HepG2 (cell line): ENCODE data around the gene HMGN1. TPM values are rescaled to one million over a fixed set of nuclear protein-coding genes. Genes with fewer than 3 reads are reported as not detected.

Experiments
- ATAC-seq: fragments of 200-7000 bp; cut with Tn5 transposase; 3 replicates; pipeline ENCODE4 v1.9.1; 2020; ENCODE audit warnings: mild to moderate bottlenecking, moderate library complexity
- BruUV-seq: library from RNA; stranded (reverse); fragments of 400-500 nt; replicated peaks from 2 replicates; lab custom pipeline; 2021; lab: Mats Ljungman, UMichigan
- CTCF ChIA-PET: fragments of 300-600 bp; formaldehyde crosslinking; extraction: SDS; loops from one replicate; lab custom pipeline; 2021; ENCODE audit warnings: low total read pairs, inconsistent platforms, low intra/inter-chr PET ratio; lab: Yijun Ruan, JAX
- POLR2A ChIA-PET: fragments of 350-600 bp; sonication (Branson Sonifier 250); formaldehyde crosslinking; loops from one replicate; lab custom pipeline; 2020; ENCODE audit warnings: antibody characterized with exemption, inconsistent platforms; lab: Yijun Ruan, JAX
- DNase-seq: peaks from one replicate; pipeline ENCODE4 v3.0.0-alpha.2; 2015; ENCODE audit warnings: low spot score
- FAIRE-seq: peaks from 3 replicates; lab custom pipeline; 2011; peaks lifted over from hg19 to GRCh38; lab: Jason Lieb, UNC
- H2AFZ ChIP-seq: one replicate; pipeline ENCODE4 v1.6.1; 2011; ENCODE audit warnings: low read length, inconsistent platforms
- H3K27ac ChIP-seq: fragments of 300-600 bp; 3 replicates; pipeline ENCODE4 v1.8.0; 2011; ENCODE audit warnings: mixed run types, mild to moderate bottlenecking, mixed read lengths, low read length, inconsistent platforms; ENCODE audit not compliant: insufficient read depth; ENCODE audit errors: extremely low read length
- H3K27me3 ChIP-seq, 2 experiments: fragments of 200-600 bp in 1 of 2; 2 replicates in 1 of 2; 3 replicates in 1 of 2; pipeline versions ENCODE4 v1.6.0 to v1.8.0; 2011; ENCODE audit warnings: low read length in 2 of 2, mild to moderate bottlenecking in 2 of 2, moderate library complexity in 2 of 2, inconsistent platforms in 1 of 2; ENCODE audit not compliant: insufficient read depth in 2 of 2, control insufficient read depth in 1 of 2
- H3K36me3 ChIP-seq, 2 experiments: fragments of 200-600 bp in 1 of 2; replicated peaks in 1 of 2; 2 replicates in 1 of 2; 3 replicates in 1 of 2; pipeline versions ENCODE4 v1.5.1 to v1.8.0; 2011; ENCODE audit warnings: low read length in 2 of 2, inconsistent platforms in 1 of 2; ENCODE audit not compliant: insufficient read depth in 2 of 2, control insufficient read depth in 1 of 2
- H3K4me1 ChIP-seq: 2 replicates; pipeline ENCODE4 v1.5.1; 2012; ENCODE audit warnings: low read length, inconsistent platforms; ENCODE audit not compliant: insufficient read depth
- H3K4me2 ChIP-seq: 2 replicates; pipeline ENCODE4 v1.6.0; 2011; ENCODE audit warnings: low read depth, low read length, inconsistent platforms
- H3K4me3 ChIP-seq, 3 experiments: fragments of 200-600 bp in 1 of 3; sonication (generic), shearing (Covaris generic) in 1 of 3; replicated peaks in 1 of 3; 2 replicates each; pipeline ENCODE4 v1.5.1; 2011 to 2016; ENCODE audit warnings: low read length in 3 of 3, inconsistent platforms in 2 of 3, low read depth in 2 of 3, mild to moderate bottlenecking in 2 of 3, control low read depth in 1 of 3, mixed read lengths in 1 of 3; ENCODE audit not compliant: insufficient read depth in 1 of 3
- H3K79me2 ChIP-seq: one replicate; pipeline ENCODE4 v1.6.1; 2011; ENCODE audit warnings: low read length, inconsistent platforms; ENCODE audit not compliant: insufficient read depth
- H3K9ac ChIP-seq: 2 replicates; pipeline ENCODE4 v1.6.0; 2011; ENCODE audit warnings: mild to moderate bottlenecking, low read depth, low read length, inconsistent platforms; ENCODE audit not compliant: insufficient read depth
- H3K9me3 ChIP-seq: 2 replicates; pipeline ENCODE4 v1.5.1; 2012; ENCODE audit warnings: mild to moderate bottlenecking, low read length
- H4K20me1 ChIP-seq: 2 replicates; pipeline ENCODE4 v1.6.0; 2011; ENCODE audit warnings: inconsistent platforms, mild to moderate bottlenecking, low read length, moderate library complexity; ENCODE audit not compliant: insufficient read depth
- DMAP1 ChIP-seq: IDR thresholded peaks from 2 replicates; pipeline ENCODE4 v1.6.1; 2016
- KMT2B ChIP-seq: IDR thresholded peaks from 2 replicates; pipeline ENCODE4 v1.6.1; 2016; ENCODE audit warnings: missing genetic modification reagents, missing compliant biosample characterization
- PHF8 ChIP-seq: sonication (generic); formaldehyde crosslinking; IDR thresholded peaks from 2 replicates; pipeline ENCODE4 v1.5.0; 2020; ENCODE audit warnings: missing genetic modification reagents
- PRPF4 ChIP-seq: fragments of 200-400 bp; formaldehyde crosslinking; IDR thresholded peaks from 2 replicates; pipeline ENCODE4 v1.6.1; 2016; ENCODE audit warnings: low read length, low read depth; ENCODE audit not compliant: poor library complexity, severe bottlenecking
- RARA ChIP-seq: IDR thresholded peaks from 2 replicates; pipeline ENCODE4 v1.6.1; 2016; ENCODE audit warnings: missing genetic modification reagents, missing compliant biosample characterization
- RBFOX2 ChIP-seq: fragments of 200-400 bp; formaldehyde crosslinking; IDR thresholded peaks from 2 replicates; pipeline ENCODE4 v1.6.1; 2017; ENCODE audit warnings: low read depth, mild to moderate bottlenecking, low read length
- REL ChIP-seq: sonication (generic); formaldehyde crosslinking; conservative IDR thresholded peaks from 2 replicates; pipeline ENCODE4 v1.8.0; 2022; ENCODE audit warnings: mild to moderate bottlenecking, missing genetic modification reagents, moderate library complexity
- RFX1 ChIP-seq: fragments of 450-650 bp; IDR thresholded peaks from 2 replicates; pipeline ENCODE4 v1.6.1; 2017
- RFXAP ChIP-seq: sonication (generic); formaldehyde crosslinking; IDR thresholded peaks from 2 replicates; pipeline ENCODE4 v1.4.0; 2020; ENCODE audit warnings: missing genetic modification reagents, borderline replicate concordance
- RXRA ChIP-seq: sonication (generic); formaldehyde crosslinking; IDR thresholded peaks from 2 replicates; pipeline ENCODE4 v1.5.1; 2020; ENCODE audit warnings: missing genetic modification reagents
- SIX1 ChIP-seq: sonication (generic); formaldehyde crosslinking; IDR thresholded peaks from 2 replicates; pipeline ENCODE4 v1.4.0; 2020; ENCODE audit warnings: missing genetic modification reagents, borderline replicate concordance
- SNRNP70 ChIP-seq: fragments of 200-400 bp; formaldehyde crosslinking; IDR thresholded peaks from 2 replicates; pipeline ENCODE4 v1.6.1; 2017; ENCODE audit warnings: mild to moderate bottlenecking, low read depth, low read length, moderate library complexity
- SOX6 ChIP-seq, 2 experiments: fragments of 450-650 bp in 1 of 2; sonication (generic) in 1 of 2; formaldehyde crosslinking in 1 of 2; IDR thresholded peaks; 2 replicates each; pipeline versions ENCODE4 v1.4.0 to v1.6.1; 2017 to 2020; ENCODE audit warnings: antibody characterized with exemption in 1 of 2, mild to moderate bottlenecking in 1 of 2, missing genetic modification reagents in 1 of 2
- TBX2 ChIP-seq: sonication (generic); formaldehyde crosslinking; IDR thresholded peaks from 2 replicates; pipeline ENCODE4 v1.5.0; 2020; ENCODE audit warnings: missing genetic modification reagents, mild to moderate bottlenecking, borderline replicate concordance
- ZC3H13 ChIP-seq: sonication (generic); formaldehyde crosslinking; IDR thresholded peaks from 2 replicates; pipeline ENCODE4 v1.8.1; 2023; ENCODE audit warnings: mild to moderate bottlenecking, missing genetic modification reagents, moderate library complexity
- ZNF224 ChIP-seq: sonication (generic); formaldehyde crosslinking; IDR thresholded peaks from 2 replicates; pipeline ENCODE4 v1.5.0; 2020; ENCODE audit warnings: mild to moderate bottlenecking, missing genetic modification reagents
- ZNF547 ChIP-seq: sonication (generic); formaldehyde crosslinking; IDR thresholded peaks from 2 replicates; pipeline ENCODE4 v1.5.1; 2020; ENCODE audit warnings: mild to moderate bottlenecking, missing genetic modification reagents
- ZNF552 ChIP-seq: sonication (generic); formaldehyde crosslinking; IDR thresholded peaks from 2 replicates; pipeline ENCODE4 v1.9.0; 2022; ENCODE audit warnings: missing genetic modification reagents, mild to moderate bottlenecking, borderline replicate concordance
- ZNF746 ChIP-seq: sonication (generic); formaldehyde crosslinking; IDR thresholded peaks from 2 replicates; pipeline ENCODE4 v1.8.0; 2022; ENCODE audit warnings: mild to moderate bottlenecking, missing genetic modification reagents
- ZNF781 ChIP-seq: sonication (generic); formaldehyde crosslinking; IDR thresholded peaks from 2 replicates; pipeline ENCODE4 v1.5.1; 2020; ENCODE audit warnings: borderline replicate concordance, mild to moderate bottlenecking, missing genetic modification reagents; ENCODE audit errors: not compliant biosample characterization
- ZSCAN29 ChIP-seq: sonication (generic); formaldehyde crosslinking; conservative IDR thresholded peaks from 2 replicates; pipeline ENCODE4 v1.4.0; 2020; ENCODE audit warnings: mild to moderate bottlenecking, missing genetic modification reagents
- ZZZ3 ChIP-seq: sonication (generic); formaldehyde crosslinking; IDR thresholded peaks from 2 replicates; pipeline ENCODE4 v1.4.0; 2020; ENCODE audit warnings: missing genetic modification reagents, mild to moderate bottlenecking, borderline replicate concordance
- WGBS: methylation state at CpG from one replicate; pipeline ENCODE4 v1.1.6; 2017; ENCODE audit warnings: low lambda C conversion rate; 5-methylcytosine and 5-hydroxymethylcytosine counted together
- in situ Hi-C: cut with HindIII; loops from 2 replicates; pipeline ENCODE4 v1.10.0; 2017; ENCODE audit warnings: low pct_unique_long_range_greater_than_20kb; ENCODE audit not compliant: extremely low pct_ligation_motif_present
- intact Hi-C: fragments of 100-400 bp; cut with micrococcal nuclease; formaldehyde crosslinking; loops from one replicate; pipeline ENCODE4 v1.10.0; 2022; ENCODE audit not compliant: unreplicated experiment
- polyA plus RNA-seq, 8 experiments: library from polyadenylated mRNA; depleted of rRNA in 3 of 8; stranded (reverse) in 7 of 8; unstranded in 1 of 8; fragments of >200 nt; fragmentation: Illumina TruSeq in 4 of 8; extraction: Trizol in 4 of 8; gene quantifications; 2 replicates each; pipeline versions ENCODE4 v1.2.1 to v1.2.3, GENCODE V29; 2011 to 2016; ENCODE audit warnings: low read depth in 4 of 8, missing spikeins in 1 of 8, mixed read lengths in 1 of 8; ENCODE audit not compliant: insufficient read depth in 1 of 8
- total RNA-seq, 5 experiments: library from RNA; depleted of rRNA; stranded (reverse); fragments of >200 nt; fragmentation: Illumina TruSeq; extraction: Trizol; gene quantifications; 2 replicates each; pipeline ENCODE4 v1.2.3, GENCODE V29; 2016; ENCODE audit warnings: low read depth in 1 of 5
- TF ChIP-seq, protein P1 (sequence below), 2 experiments: sonication (generic) in 1 of 2; formaldehyde crosslinking in 1 of 2; IDR thresholded peaks; 2 replicates each; pipeline versions ENCODE4 v1.4.0 to v1.6.1; 2018 to 2020; ENCODE audit warnings: missing genetic modification reagents in 2 of 2, borderline replicate concordance in 1 of 2, low read depth in 1 of 2, mild to moderate bottlenecking in 1 of 2, missing biosample characterization in 1 of 2

The HMGN1 gene
- total and polyA plus RNA-seq, 2 of the 13 experiments (the other 11 are each of a cell fraction or from before 2014, with no cell fraction given) = 104 to 286 TPM

DNA sequence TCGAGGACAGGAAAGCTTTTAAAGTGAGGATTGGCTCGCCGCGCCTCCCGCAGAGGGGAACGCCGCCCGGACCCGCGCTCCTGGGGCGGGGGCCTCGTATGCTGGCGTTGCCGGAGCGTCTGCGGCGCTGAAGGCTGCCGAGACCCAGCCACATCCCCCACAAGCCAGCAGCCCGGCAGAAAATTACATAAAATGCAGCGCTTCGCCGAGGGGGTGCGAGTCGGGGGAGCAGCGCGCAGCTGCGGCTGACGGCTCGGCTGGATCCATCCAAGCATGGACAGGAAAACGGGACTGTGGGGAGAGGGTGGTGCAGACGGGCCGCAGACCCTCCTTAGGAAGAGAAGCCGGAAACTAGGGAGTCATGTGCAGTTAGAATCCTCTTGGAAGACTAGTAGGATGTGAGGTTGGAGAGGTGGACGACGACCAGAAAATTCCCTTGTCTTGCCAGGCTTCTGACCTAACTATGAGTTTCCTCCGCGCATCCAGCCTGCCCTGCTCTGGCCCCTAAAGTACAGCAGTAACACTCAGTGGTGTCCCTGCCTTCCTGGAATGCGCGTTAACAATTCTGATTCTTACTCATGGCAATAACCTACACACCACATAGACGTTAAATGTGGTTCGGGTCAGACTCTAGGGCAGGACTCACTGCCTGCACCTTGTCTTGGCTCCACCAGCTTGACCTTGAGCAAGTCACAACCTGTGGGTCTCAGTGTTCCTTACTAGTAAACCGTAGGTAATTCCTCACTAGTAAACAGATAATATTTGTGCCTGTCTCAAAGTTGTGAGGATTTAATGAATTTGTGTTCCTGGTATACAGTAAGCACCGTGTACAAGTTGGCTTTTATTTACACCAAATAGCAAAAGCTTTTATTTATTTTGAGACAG lies 34.5 kb downstream of the HMGN1 start:
- Histone ChIP-seq H3K79me2 (peaks cover 29% of the 10 kb centered on the region), H3K9ac (peak overlapping the region; percentile 92), H3K27me3 (no peaks in the 10 kb centered on the region; a peak in 1 of 5 replicates), H2AFZ (peak overlapping the region; percentile 80), H3K9me3 (no peaks in the 10 kb centered on the region), H3K4me3 (peak overlapping the region; percentile 61 to 76 (median 72)), H3K4me1 (peaks cover 46% of the 10 kb centered on the region), H4K20me1 (peaks cover 25% of the 10 kb centered on the region), H3K36me3 (peaks cover 0 to 9% of the 10 kb centered on the region in 2 experiments; a peak in 2 of 5 replicates), H3K4me2 (peak overlapping the region; percentile 100), H3K27ac (peak overlapping the region; percentile 98)
- BruUV-seq = TSS peak; percentile 78
- CTCF ChIA-PET = interaction anchor here (2.2 kb wide), 1 partner anchor 74 kb away, joined by 10 read pairs; no protein-coding TSS in a partner anchor
- FAIRE-seq (peak; percentile 28), ATAC-seq (peak; percentile 60), DNase-seq (peak; percentile 31)
- POLR2A ChIA-PET = interaction anchor here (0.6 to 5.0 kb wide), 8 partner anchors 12 to 131 kb away, joined by 3 to 47 read pairs (median 10); partner anchors contain the start of genes HMGN1 and PSMG1
- in situ Hi-C loops = no loop called here
- 3% methylated on average over 13 of the region's 43 CpGs for WGBS
- intact Hi-C loops = loop anchor here (2.0 kb wide), 1 partner anchor 74 kb away; no protein-coding TSS in a partner anchor
- no peak for TF ChIP-seq ZNF552 (CRISPR knock-in tag)
- TF ChIP-seq DMAP1 (CRISPR knock-in tag) = 0 out of 2 replicates have a peak, but pooled peaks have one; percentile 17
- peak; percentile 32; the same call in 1 of the 2 replicates for TF ChIP-seq ZNF224 (CRISPR knock-in tag)
- no peak; the same call in 1 of the 2 replicates for TF ChIP-seq TBX2 (CRISPR knock-in tag)
- no peak for TF ChIP-seq SNRNP70
- no peak for TF ChIP-seq REL (CRISPR knock-in tag)
- no peak for TF ChIP-seq ZZZ3
- TF ChIP-seq ZNF746 = peak; percentile 50; the same call in 1 of the 2 replicates
- no peak for TF ChIP-seq RFX1
- TF ChIP-seq ZNF547 = no peak
- no peak for TF ChIP-seq ZNF781
- TF ChIP-seq RXRA = no peak
- no peak for TF ChIP-seq PRPF4
- no peak for TF ChIP-seq SOX6 (IDR thresholded peaks at IDR 0.05)
- no peak for TF ChIP-seq SOX6 (CRISPR knock-in tag; IDR thresholded peaks at IDR 0.05)
- TF ChIP-seq RBFOX2 = no peak; the same call in 1 of the 2 replicates
- no peak for TF ChIP-seq ZSCAN29 (CRISPR knock-in tag)
- peak; percentile 12 for TF ChIP-seq PHF8
- TF ChIP-seq, protein P1, sequence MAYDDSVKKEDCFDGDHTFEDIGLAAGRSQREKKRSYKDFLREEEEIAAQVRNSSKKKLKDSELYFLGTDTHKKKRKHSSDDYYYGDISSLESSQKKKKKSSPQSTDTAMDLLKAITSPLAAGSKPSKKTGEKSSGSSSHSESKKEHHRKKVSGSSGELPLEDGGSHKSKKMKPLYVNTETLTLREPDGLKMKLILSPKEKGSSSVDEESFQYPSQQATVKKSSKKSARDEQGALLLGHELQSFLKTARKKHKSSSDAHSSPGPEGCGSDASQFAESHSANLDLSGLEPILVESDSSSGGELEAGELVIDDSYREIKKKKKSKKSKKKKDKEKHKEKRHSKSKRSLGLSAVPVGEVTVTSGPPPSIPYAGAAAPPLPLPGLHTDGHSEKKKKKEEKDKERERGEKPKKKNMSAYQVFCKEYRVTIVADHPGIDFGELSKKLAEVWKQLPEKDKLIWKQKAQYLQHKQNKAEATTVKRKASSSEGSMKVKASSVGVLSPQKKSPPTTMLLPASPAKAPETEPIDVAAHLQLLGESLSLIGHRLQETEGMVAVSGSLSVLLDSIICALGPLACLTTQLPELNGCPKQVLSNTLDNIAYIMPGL (CRISPR knock-in tag; IDR thresholded peaks at IDR 0.05; ENCODE audit: borderline replicate concordance in 1 of 2, low read depth in 1 of 2) = 0 out of 4 replicates have a peak, but pooled peaks of 1 of the 2 experiments have one; percentile 11
- TF ChIP-seq RFXAP (CRISPR knock-in tag) = no peak
- TF ChIP-seq RARA (CRISPR knock-in tag) = no peak
- TF ChIP-seq KMT2B (CRISPR knock-in tag) = peak; percentile 1; the same call in 1 of the 2 replicates
- TF ChIP-seq SIX1 (CRISPR knock-in tag) = no peak
- TF ChIP-seq ZC3H13 = peak; percentile 37; the same call in 1 of the 2 replicates
